SK-N-SH (cell line): ENCODE data around the gene ORC4. TPM values are rescaled to one million over a fixed set of nuclear protein-coding genes. Genes with fewer than 3 reads are reported as not detected.
A peak's percentile ranks its signal among the peaks of the same experiment; 100 is the strongest.

Experiments
- CTCF ChIA-PET: fragments of 300-600, 350-600 bp; formaldehyde crosslinking; extraction: SDS; loops from one replicate; lab custom pipeline; 2021; lab: Yijun Ruan, JAX
- POLR2A ChIA-PET: fragments of 350-600 bp; sonication (Branson Sonifier 250); formaldehyde crosslinking; extraction: SDS; loops from one replicate; lab custom pipeline; 2020; ENCODE audit warnings: antibody characterized with exemption, inconsistent platforms; lab: Yijun Ruan, JAX
- DNase-seq: peaks from one replicate; pipeline ENCODE4 v3.0.0; 2012
- H2AFZ ChIP-seq: fragments of 200-600 bp; sonication (generic); 2 replicates; pipeline ENCODE4 v1.8.1; 2016; ENCODE audit warnings: antibody characterized with exemption, mild to moderate bottlenecking, low read depth
- H3F3A ChIP-seq: fragments of 200-600 bp; sonication (generic); replicated peaks from 2 replicates; pipeline ENCODE3; 2016; ENCODE audit warnings: antibody characterized with exemption, mild to moderate bottlenecking; ENCODE audit not compliant: insufficient read depth
- H3K27ac ChIP-seq, 2 experiments: fragments of 200-500 bp in 1 of 2; fragments of 200-600 bp in 1 of 2; sonication (Bioruptor generic) in 1 of 2; sonication (generic), shearing (Covaris generic) in 1 of 2; 2 replicates each; pipeline versions ENCODE4 v1.5.1 to v1.6.1; 2014 to 2016; ENCODE audit warnings: low read depth in 2 of 2, inconsistent platforms in 1 of 2, low read length in 1 of 2, mild to moderate bottlenecking in 1 of 2, mixed read lengths in 1 of 2
- H3K27me3 ChIP-seq: fragments of 200-600 bp; sonication (generic), shearing (Covaris generic); 2 replicates; pipeline ENCODE4 v1.6.1; 2016; ENCODE audit warnings: mixed run types; ENCODE audit not compliant: insufficient read depth
- H3K36me3 ChIP-seq, 2 experiments: fragments of 200-500 bp in 1 of 2; fragments of 200-600 bp in 1 of 2; sonication (Bioruptor generic) in 1 of 2; sonication (generic) in 1 of 2; replicated peaks in 1 of 2; 2 replicates each; pipeline versions ENCODE3 to v1.5.1; 2014 to 2016; ENCODE audit warnings: low read length in 1 of 2, mild to moderate bottlenecking in 1 of 2; ENCODE audit not compliant: insufficient read depth in 2 of 2, control insufficient read depth in 1 of 2
- H3K4me1 ChIP-seq, 2 experiments: fragments of 200-500 bp in 1 of 2; fragments of 200-600 bp in 1 of 2; sonication (Bioruptor generic) in 1 of 2; sonication (generic), shearing (Covaris generic) in 1 of 2; 2 replicates each; pipeline versions ENCODE4 v1.5.1 to v1.6.1; 2014 to 2016; ENCODE audit warnings: low read depth in 1 of 2, low read length in 1 of 2, mixed run types in 1 of 2; ENCODE audit not compliant: insufficient read depth in 2 of 2, control insufficient read depth in 1 of 2
- H3K4me2 ChIP-seq: fragments of 200-600 bp; sonication (generic), shearing (Covaris generic); 2 replicates; pipeline ENCODE4 v1.6.1; 2017; ENCODE audit warnings: mixed run types
- H3K4me3 ChIP-seq, 2 experiments: fragments of 200-500 bp in 1 of 2; fragments of 200-600 bp in 1 of 2; sonication (Bioruptor generic) in 1 of 2; sonication (generic), shearing (Covaris generic) in 1 of 2; 2 replicates each; pipeline versions ENCODE4 v1.5.1 to v1.8.1; 2014 to 2016; ENCODE audit warnings: low read depth in 2 of 2, inconsistent platforms in 1 of 2, low read length in 1 of 2, mild to moderate bottlenecking in 1 of 2, mixed read lengths in 1 of 2, moderate library complexity in 1 of 2
- H3K79me2 ChIP-seq: fragments of 200-600 bp; sonication (generic); 2 replicates; pipeline ENCODE4 v1.8.1; 2017; ENCODE audit warnings: mild to moderate bottlenecking; ENCODE audit not compliant: insufficient read depth
- H3K9ac ChIP-seq: fragments of 200-600 bp; sonication (generic); 2 replicates; pipeline ENCODE4 v1.6.1; 2017; ENCODE audit warnings: mixed run types
- H3K9me2 ChIP-seq: fragments of 200-600 bp; sonication (generic); 2 replicates; pipeline ENCODE4 v1.6.1; 2017; ENCODE audit warnings: mixed run types
- H3K9me3 ChIP-seq: fragments of 200-600 bp; sonication (generic); 2 replicates; pipeline ENCODE4 v1.6.1; 2017; ENCODE audit warnings: mixed run types, mild to moderate bottlenecking, moderate library complexity
- H4K20me1 ChIP-seq: fragments of 200-600 bp; sonication (generic); 2 replicates; pipeline ENCODE4 v1.6.1; 2017; ENCODE audit warnings: mild to moderate bottlenecking, mixed run types; ENCODE audit not compliant: insufficient read depth
- FOSL2 ChIP-seq: IDR thresholded peaks from 2 replicates; pipeline ENCODE4 v1.4.0; 2012; ENCODE audit warnings: low read depth, mild to moderate bottlenecking, moderate library complexity, borderline replicate concordance
- FOXJ3 ChIP-seq: sonication (generic); formaldehyde crosslinking; IDR thresholded peaks from 2 replicates; pipeline ENCODE4 v1.5.1; 2020; ENCODE audit warnings: mild to moderate bottlenecking, missing genetic modification reagents
- GATA2 ChIP-seq: sonication (generic); formaldehyde crosslinking; IDR thresholded peaks from 2 replicates; pipeline ENCODE4 v1.5.0; 2020; ENCODE audit warnings: mild to moderate bottlenecking, missing genetic modification reagents
- JUND ChIP-seq: IDR thresholded peaks from 2 replicates; pipeline ENCODE4 v1.4.0; 2012
- MEF2A ChIP-seq: IDR thresholded peaks from 2 replicates; pipeline ENCODE4 v1.4.0; 2012; ENCODE audit warnings: low read depth, borderline replicate concordance
- NFIC ChIP-seq: IDR thresholded peaks from 2 replicates; pipeline ENCODE4 v1.4.0; 2012; ENCODE audit warnings: borderline replicate concordance
- RAD21 ChIP-seq: IDR thresholded peaks from 2 replicates; pipeline ENCODE4 v1.6.1; 2012; ENCODE audit warnings: mild to moderate bottlenecking, low read length
- RCOR1 ChIP-seq: fragments of 150-350 bp; IDR thresholded peaks from 2 replicates; pipeline ENCODE4 v1.6.1; 2017; ENCODE audit warnings: antibody characterized with exemption, low read length
- RFX5 ChIP-seq: IDR thresholded peaks from 2 replicates; pipeline ENCODE4 v1.6.1; 2012; ENCODE audit warnings: mild to moderate bottlenecking, improper control_type of control experiment, low read length
- RXRA ChIP-seq: IDR thresholded peaks from 2 replicates; pipeline ENCODE4 v1.4.0; 2012; ENCODE audit warnings: low read depth, mild to moderate bottlenecking, borderline replicate concordance
- SIN3A ChIP-seq: IDR thresholded peaks from 2 replicates; pipeline ENCODE4 v1.6.1; 2012; ENCODE audit warnings: low read depth, mild to moderate bottlenecking, low read length, moderate library complexity, borderline replicate concordance
- SMC3 ChIP-seq: IDR thresholded peaks from 2 replicates; pipeline ENCODE4 v1.6.1; 2012; ENCODE audit warnings: low read depth, low read length, improper control_type of control experiment
- TCF12 ChIP-seq: IDR thresholded peaks from 2 replicates; pipeline ENCODE4 v1.4.0; 2012
- YY1 ChIP-seq: IDR thresholded peaks from 2 replicates; pipeline ENCODE4 v1.4.0; 2012; ENCODE audit warnings: low read depth, mild to moderate bottlenecking
- WGBS: methylation state at CpG from one replicate; pipeline ENCODE4 v1.1.6; 2017; ENCODE audit warnings: low lambda C conversion rate; 5-methylcytosine and 5-hydroxymethylcytosine counted together
- polyA plus RNA-seq, 3 experiments: library from polyadenylated mRNA; depleted of rRNA; stranded (reverse); fragments of >200 nt; gene quantifications; 2 replicates each; pipeline ENCODE4 v1.2.3, GENCODE V29; 2012
- TF ChIP-seq, protein P1 (sequence below): IDR thresholded peaks from 2 replicates; pipeline ENCODE4 v1.6.1; 2012; ENCODE audit warnings: mild to moderate bottlenecking, low read depth, low read length, moderate library complexity
- TF ChIP-seq, protein P2 (sequence below): fragments of 150-350 bp; IDR thresholded peaks from 2 replicates; pipeline ENCODE4 v1.6.1; 2016; ENCODE audit warnings: mild to moderate bottlenecking, low read depth, low read length
- TF ChIP-seq, protein P3 (sequence below): fragments of 200-600 bp; sonication (generic); IDR thresholded peaks from 2 replicates; pipeline ENCODE4 v1.6.1; 2017; ENCODE audit warnings: antibody characterized with exemption, mild to moderate bottlenecking, moderate library complexity

ORC4 gene
- polyA plus RNA-seq, 1 of the 3 experiments (the other 2 are of a cell fraction) = 15.2 TPM

DNA sequence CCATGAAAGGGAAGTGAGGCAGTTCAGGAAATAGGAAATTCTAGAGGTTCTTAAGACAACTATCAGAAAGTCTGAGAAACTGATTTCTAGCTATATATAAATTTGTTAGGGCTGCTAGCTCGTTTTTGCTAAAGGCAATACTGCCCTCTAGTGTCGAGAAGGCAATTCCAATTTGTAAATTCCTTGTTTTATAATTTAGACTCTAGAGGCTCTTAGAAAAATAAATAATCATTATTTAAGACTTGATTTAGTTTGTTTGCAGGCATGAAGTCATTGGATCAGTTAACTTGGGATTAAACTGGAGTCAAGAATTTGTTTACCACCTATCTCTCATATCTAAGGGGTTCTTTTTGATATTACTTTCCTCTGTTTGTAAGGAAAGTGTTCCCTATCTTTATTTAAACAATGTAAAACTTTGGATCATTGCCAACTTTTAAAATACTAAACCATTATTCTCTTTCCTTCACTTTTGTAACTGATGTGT, 109.5 kb downstream of the ORC4 start:
- POLR2A ChIA-PET = no interaction called here
- DNase-seq = no peak

DNA sequence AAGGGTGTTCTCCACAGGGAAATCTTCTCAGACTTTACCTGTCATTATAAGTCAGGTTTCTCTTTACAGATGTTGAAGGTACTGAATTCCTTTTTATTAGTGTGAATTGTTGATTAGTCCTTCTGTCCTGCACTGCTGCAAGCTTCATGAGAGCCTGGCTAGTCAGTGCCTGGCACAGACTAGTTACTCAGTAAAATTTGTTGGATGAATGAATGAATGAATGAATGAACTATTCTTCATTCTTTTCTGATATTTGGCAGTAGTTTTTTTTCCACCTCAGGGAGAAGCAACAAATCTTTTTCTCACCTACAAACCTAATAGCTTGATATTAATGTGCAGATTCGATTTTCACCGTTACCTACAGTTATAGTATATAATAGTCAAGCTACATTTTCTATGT, 111.4 kb downstream of the ORC4 start:
- CTCF ChIA-PET = interaction anchor here (0.7 to 2.3 kb wide), 7 partner anchors 21 to 982 kb away, joined by 3 to 13 read pairs (median 3); partner anchors contain the start of gene ACVR2A
- no peaks in the 10 kb centered on the region for H3K9me2 ChIP-seq
- no peaks in the 10 kb centered on the region for H3K79me2 ChIP-seq
- no peak overlapping the region for H2AFZ ChIP-seq
- peaks cover 5% of the 10 kb centered on the region for H3F3A ChIP-seq
- DNase-seq = no peak
- no peak overlapping the region for H3K4me3 ChIP-seq
- no peak overlapping the region for H3K27ac ChIP-seq
- no peaks in the 10 kb centered on the region for H3K9me3 ChIP-seq
- POLR2A ChIA-PET = interaction anchor here (0.7 to 1.3 kb wide), 2 partner anchors 65 to 255 kb away, joined by 3 to 4 read pairs; partner anchors contain the start of gene ACVR2A
- no peak overlapping the region for H3K4me2 ChIP-seq
- H3K27me3 ChIP-seq = no peaks in the 10 kb centered on the region
- no peak overlapping the region for H3K9ac ChIP-seq
- WGBS = 93% methylated on average over 2 of the region's 2 CpGs
- peaks cover 0 to 3% of the 10 kb centered on the region in 2 experiments for H3K36me3 ChIP-seq
- peaks cover 4 to 9% of the 10 kb centered on the region in 2 experiments; a peak in 3 of 4 replicates for H3K4me1 ChIP-seq
- TF ChIP-seq, protein P1, sequence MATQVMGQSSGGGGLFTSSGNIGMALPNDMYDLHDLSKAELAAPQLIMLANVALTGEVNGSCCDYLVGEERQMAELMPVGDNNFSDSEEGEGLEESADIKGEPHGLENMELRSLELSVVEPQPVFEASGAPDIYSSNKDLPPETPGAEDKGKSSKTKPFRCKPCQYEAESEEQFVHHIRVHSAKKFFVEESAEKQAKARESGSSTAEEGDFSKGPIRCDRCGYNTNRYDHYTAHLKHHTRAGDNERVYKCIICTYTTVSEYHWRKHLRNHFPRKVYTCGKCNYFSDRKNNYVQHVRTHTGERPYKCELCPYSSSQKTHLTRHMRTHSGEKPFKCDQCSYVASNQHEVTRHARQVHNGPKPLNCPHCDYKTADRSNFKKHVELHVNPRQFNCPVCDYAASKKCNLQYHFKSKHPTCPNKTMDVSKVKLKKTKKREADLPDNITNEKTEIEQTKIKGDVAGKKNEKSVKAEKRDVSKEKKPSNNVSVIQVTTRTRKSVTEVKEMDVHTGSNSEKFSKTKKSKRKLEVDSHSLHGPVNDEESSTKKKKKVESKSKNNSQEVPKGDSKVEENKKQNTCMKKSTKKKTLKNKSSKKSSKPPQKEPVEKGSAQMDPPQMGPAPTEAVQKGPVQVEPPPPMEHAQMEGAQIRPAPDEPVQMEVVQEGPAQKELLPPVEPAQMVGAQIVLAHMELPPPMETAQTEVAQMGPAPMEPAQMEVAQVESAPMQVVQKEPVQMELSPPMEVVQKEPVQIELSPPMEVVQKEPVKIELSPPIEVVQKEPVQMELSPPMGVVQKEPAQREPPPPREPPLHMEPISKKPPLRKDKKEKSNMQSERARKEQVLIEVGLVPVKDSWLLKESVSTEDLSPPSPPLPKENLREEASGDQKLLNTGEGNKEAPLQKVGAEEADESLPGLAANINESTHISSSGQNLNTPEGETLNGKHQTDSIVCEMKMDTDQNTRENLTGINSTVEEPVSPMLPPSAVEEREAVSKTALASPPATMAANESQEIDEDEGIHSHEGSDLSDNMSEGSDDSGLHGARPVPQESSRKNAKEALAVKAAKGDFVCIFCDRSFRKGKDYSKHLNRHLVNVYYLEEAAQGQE = no peak
- TF ChIP-seq SIN3A (no peak), FOSL2 (no peak), RCOR1 (no peak), MEF2A (no peak), YY1 (no peak), RFX5 (no peak), RAD21 (no peak), RXRA (no peak), TCF12 (no peak), JUND (no peak)
- TF ChIP-seq, protein P2, sequence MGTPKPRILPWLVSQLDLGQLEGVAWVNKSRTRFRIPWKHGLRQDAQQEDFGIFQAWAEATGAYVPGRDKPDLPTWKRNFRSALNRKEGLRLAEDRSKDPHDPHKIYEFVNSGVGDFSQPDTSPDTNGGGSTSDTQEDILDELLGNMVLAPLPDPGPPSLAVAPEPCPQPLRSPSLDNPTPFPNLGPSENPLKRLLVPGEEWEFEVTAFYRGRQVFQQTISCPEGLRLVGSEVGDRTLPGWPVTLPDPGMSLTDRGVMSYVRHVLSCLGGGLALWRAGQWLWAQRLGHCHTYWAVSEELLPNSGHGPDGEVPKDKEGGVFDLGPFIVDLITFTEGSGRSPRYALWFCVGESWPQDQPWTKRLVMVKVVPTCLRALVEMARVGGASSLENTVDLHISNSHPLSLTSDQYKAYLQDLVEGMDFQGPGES = no peak
- H4K20me1 ChIP-seq = no peaks in the 10 kb centered on the region

More for the DNA sequence above, 109.5 kb downstream of the ORC4 start:
- Histone ChIP-seq H4K20me1 (no peaks in the 10 kb centered on the region), H3F3A (peaks cover 5% of the 10 kb centered on the region), H3K9me3 (no peaks in the 10 kb centered on the region), H3K79me2 (no peaks in the 10 kb centered on the region), H3K9ac (no peak overlapping the region), H3K36me3 (peaks cover 0 to 3% of the 10 kb centered on the region in 2 experiments), H3K4me2 (no peak overlapping the region), H3K27me3 (no peaks in the 10 kb centered on the region), H3K4me3 (no peak overlapping the region; a peak in 1 of 4 replicates), H3K4me1 (peaks cover 16 to 18% of the 10 kb centered on the region in 2 experiments; a peak in 3 of 4 replicates), H3K27ac (no peak overlapping the region), H2AFZ (no peak overlapping the region)
- 3% methylated on average over 2 of the region's 2 CpGs for WGBS
- CTCF ChIA-PET = interaction anchor here (0.6 to 3.3 kb wide), 36 partner anchors 9 to 1177 kb away, joined by 3 to 31 read pairs (median 4); partner anchors contain the start of gene ACVR2A
- TF ChIP-seq FOXJ3 (CRISPR knock-in tag) (no peak), SMC3 (peak; percentile 62), SIN3A (no peak), NFIC (0 out of 2 replicates have a peak, but pooled peaks have one; percentile 4), GATA2 (CRISPR knock-in tag) (no peak), RAD21 (peak; percentile 89)
- TF ChIP-seq, protein P3, sequence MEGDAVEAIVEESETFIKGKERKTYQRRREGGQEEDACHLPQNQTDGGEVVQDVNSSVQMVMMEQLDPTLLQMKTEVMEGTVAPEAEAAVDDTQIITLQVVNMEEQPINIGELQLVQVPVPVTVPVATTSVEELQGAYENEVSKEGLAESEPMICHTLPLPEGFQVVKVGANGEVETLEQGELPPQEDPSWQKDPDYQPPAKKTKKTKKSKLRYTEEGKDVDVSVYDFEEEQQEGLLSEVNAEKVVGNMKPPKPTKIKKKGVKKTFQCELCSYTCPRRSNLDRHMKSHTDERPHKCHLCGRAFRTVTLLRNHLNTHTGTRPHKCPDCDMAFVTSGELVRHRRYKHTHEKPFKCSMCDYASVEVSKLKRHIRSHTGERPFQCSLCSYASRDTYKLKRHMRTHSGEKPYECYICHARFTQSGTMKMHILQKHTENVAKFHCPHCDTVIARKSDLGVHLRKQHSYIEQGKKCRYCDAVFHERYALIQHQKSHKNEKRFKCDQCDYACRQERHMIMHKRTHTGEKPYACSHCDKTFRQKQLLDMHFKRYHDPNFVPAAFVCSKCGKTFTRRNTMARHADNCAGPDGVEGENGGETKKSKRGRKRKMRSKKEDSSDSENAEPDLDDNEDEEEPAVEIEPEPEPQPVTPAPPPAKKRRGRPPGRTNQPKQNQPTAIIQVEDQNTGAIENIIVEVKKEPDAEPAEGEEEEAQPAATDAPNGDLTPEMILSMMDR = peak; percentile 87
- TF ChIP-seq, all 33 proteins: peak for 4
- H3K9me2 ChIP-seq = no peaks in the 10 kb centered on the region
